ENCODE data around the gene ALK. TPM values are rescaled to one million over a fixed set of nuclear protein-coding genes. Genes with fewer than 3 reads are reported as not detected.

Gene ALK
- total RNA-seq, 1 donor from 2014 or later = 1.1 TPM

DNA sequence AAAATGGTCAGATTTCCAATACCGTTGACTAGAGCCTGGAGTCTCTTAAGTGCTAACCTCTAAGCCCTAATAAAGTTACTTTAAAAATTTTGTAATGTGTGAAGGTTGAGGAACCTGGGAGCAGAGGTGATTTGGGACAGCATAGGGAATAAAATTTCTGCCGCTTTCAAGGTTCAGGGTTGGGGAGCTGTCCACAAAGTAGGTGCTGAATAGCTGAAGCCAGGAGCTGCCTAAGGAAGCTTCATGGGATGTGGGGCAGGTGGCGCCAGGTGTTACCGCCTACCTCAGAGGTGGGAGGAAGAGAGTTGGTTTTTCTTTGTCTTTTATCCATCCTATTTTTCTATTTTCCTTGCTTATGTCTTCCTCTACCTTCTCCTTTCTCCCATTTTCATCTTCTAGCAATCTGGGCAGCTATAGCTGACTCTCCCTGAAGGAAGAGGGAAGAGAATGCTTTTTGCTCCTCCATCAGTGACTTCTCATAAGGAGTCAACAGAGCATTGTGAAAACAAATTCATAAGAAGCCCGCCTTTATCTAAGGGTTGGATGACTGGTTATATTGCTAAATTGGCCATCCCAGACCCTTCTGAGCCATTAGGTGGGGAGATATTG, 627.5 kb downstream of the ALK start:
- ATAC-seq (no peak), DNase-seq (no peak)
- intact Hi-C loops (cut with DNase I) = no loop called here
- no peaks in the 10 kb centered on the region for H3K4me1 ChIP-seq
- no peak overlapping the region for H3K27ac ChIP-seq
- peaks cover 8% of the 10 kb centered on the region for H3K27me3 ChIP-seq (ENCODE audit: low read depth)
- H3K36me3 ChIP-seq = no peaks in the 10 kb centered on the region
- H3K9me3 ChIP-seq = no peaks in the 10 kb centered on the region
- TF ChIP-seq, protein P1, sequence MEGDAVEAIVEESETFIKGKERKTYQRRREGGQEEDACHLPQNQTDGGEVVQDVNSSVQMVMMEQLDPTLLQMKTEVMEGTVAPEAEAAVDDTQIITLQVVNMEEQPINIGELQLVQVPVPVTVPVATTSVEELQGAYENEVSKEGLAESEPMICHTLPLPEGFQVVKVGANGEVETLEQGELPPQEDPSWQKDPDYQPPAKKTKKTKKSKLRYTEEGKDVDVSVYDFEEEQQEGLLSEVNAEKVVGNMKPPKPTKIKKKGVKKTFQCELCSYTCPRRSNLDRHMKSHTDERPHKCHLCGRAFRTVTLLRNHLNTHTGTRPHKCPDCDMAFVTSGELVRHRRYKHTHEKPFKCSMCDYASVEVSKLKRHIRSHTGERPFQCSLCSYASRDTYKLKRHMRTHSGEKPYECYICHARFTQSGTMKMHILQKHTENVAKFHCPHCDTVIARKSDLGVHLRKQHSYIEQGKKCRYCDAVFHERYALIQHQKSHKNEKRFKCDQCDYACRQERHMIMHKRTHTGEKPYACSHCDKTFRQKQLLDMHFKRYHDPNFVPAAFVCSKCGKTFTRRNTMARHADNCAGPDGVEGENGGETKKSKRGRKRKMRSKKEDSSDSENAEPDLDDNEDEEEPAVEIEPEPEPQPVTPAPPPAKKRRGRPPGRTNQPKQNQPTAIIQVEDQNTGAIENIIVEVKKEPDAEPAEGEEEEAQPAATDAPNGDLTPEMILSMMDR (IDR thresholded peaks at IDR 0.05) = no peak
- no peak overlapping the region for H3K4me3 ChIP-seq

DNA sequence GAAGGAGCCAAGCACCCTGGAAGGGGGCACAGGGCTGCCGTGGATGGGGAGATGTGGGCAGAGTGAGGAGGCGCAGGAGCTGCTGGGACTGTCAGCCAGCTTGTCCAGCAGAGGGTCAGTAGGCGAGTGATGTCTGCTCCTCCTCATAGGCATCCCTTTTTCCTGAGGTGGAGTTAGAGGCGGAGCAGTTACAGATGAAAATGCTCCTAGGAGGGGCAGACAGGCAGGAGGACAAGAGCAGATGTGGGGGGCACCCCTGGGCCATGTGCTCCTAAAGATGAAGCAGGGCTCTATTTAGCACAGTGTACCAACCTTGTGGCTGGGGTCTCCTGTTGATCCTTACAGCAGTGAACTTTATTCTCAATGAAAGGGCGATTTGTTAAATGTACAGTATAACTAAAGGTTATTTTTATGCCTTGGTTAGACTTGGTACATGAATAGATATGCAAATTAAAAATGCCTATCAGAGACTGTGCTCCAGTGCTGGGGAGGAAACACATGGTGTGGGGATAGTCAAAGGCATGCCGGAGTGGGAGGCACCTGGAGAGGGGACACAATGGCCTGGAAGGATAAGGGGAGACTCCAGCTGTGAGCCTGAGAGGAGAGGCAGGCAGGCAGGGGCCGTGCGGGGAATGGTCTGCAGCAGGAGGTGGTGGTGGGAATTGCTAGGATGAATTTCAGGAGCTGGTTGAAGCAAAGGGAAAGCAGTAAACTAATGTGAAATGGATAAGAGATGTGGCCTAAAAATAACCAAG, 630.9 kb downstream of the ALK start:
- H3K36me3 ChIP-seq = no peaks in the 10 kb centered on the region
- H3K4me1 ChIP-seq = no peaks in the 10 kb centered on the region
- intact Hi-C loops (cut with DNase I) = no loop called here
- DNase-seq (no peak), ATAC-seq (no peak)
- peaks cover 8% of the 10 kb centered on the region for H3K27me3 ChIP-seq (ENCODE audit: low read depth)
- H3K4me3 ChIP-seq = no peak overlapping the region
- H3K9me3 ChIP-seq = no peaks in the 10 kb centered on the region
- TF ChIP-seq, protein P1 (IDR thresholded peaks at IDR 0.05) = no peak
- no peak overlapping the region for H3K27ac ChIP-seq

DNA sequence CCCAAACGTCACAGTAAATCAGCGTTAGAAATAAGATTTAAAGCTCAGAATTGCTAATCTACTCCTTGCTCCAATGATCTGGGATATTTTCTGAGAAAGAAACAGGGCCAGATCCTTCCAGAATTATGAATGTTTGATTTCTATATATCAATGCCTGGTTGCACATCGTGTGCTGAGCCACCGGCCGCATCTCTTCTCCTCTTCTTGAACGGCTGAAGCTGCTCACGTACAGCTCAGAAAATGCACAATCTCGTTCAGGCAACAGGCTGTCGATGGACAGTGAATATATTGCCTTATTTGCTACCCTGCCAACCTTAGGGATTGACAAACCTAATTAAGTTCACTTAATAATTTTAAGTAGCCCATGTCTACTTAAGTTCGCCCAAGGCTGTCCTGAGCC, 636.7 kb downstream of the ALK start:
- TF ChIP-seq, protein P1 (IDR thresholded peaks at IDR 0.05) = no peak
- Histone ChIP-seq H3K4me3 (no peak overlapping the region), H3K27ac (no peak overlapping the region), H3K36me3 (no peaks in the 10 kb centered on the region), H3K9me3 (no peaks in the 10 kb centered on the region), H3K4me1 (no peaks in the 10 kb centered on the region), H3K27me3 (ENCODE audit: low read depth) (no peaks in the 10 kb centered on the region)
- ATAC-seq (no peak), DNase-seq (no peak)
- intact Hi-C loops (cut with DNase I) = no loop called here

DNA sequence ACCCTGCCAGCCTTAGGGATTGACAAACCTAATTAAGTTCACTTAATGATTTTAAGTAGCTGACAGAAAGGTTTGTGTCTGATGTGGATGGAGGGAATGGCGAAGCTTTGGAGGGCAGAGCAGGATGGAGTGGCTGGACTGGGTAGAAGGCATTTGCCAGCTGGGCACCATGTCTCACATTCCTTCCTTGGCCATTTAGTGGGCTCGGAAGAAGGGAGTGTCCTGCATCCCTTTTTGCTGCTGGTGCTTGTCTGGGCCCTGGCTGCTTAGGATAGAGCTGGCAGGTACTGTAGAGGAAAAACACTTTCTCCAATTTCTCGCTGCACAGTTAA, 639.5 kb downstream of the ALK start:
- no peak for ATAC-seq
- intact Hi-C loops (cut with DNase I) = no loop called here

DNA sequence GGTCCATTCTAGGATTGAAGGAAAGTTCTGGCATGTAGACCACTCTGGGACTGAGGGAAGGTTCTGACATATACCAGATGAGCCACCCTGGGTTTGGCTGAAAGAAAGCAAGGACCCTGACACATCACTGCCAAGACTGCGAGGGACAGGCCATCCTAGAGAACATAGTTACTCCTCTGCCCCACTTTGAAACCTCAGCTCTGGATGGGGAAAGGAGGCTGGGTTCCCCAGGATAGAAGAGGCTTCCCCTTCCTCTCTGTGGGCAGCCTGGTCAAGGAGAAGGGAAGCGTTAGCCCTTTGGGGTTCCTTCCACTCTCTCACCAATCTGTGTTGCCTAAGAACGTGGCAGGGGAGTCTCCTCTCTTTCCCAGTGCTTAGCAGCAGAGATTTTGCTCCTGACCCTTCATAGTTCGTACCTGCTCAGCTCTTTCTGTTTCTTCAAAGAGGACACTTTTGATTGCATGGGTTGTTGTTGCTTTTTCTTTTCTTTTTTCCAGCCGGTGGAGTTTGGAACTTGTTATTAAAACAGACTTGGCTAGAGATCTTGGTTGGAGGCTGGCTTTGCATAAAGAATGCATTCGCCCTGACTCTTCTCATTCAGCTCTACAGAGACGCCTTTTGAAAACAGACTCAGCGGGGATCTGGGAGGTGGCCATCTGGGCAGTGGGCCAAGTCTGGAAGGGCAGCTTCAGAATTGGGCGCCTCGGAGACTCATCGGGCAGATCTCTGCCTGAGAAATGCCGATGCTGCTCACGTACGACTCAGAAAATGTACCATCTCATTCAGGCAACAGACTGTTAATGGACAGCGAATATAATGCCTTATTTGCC, 640.1 kb downstream of the ALK start:
- DNase-seq = no peak
- intact Hi-C loops (cut with DNase I) = no loop called here
- no peaks in the 10 kb centered on the region for H3K36me3 ChIP-seq
- no peak overlapping the region for H3K4me3 ChIP-seq
- no peaks in the 10 kb centered on the region for H3K4me1 ChIP-seq
- no peak overlapping the region for H3K27ac ChIP-seq
- H3K9me3 ChIP-seq = no peaks in the 10 kb centered on the region
- H3K27me3 ChIP-seq (ENCODE audit: low read depth) = no peaks in the 10 kb centered on the region
- TF ChIP-seq, protein P1 (IDR thresholded peaks at IDR 0.05) = no peak
- ATAC-seq = no peak

More for the DNA sequence above, 639.5 kb downstream of the ALK start:
- Histone ChIP-seq H3K4me1 (no peaks in the 10 kb centered on the region), H3K9me3 (no peaks in the 10 kb centered on the region), H3K4me3 (no peak overlapping the region), H3K27me3 (ENCODE audit: low read depth) (no peaks in the 10 kb centered on the region), H3K36me3 (no peaks in the 10 kb centered on the region), H3K27ac (no peak overlapping the region)
- TF ChIP-seq, protein P1 (IDR thresholded peaks at IDR 0.05) = no peak
- no peak for DNase-seq
